HEK293 (cell line): ENCODE data around the gene EOGT.

Experiments used
- ZNF776 ChIP-seq: fragments of 450-650 bp; formaldehyde crosslinking; IDR thresholded peaks from 2 replicates; pipeline ENCODE4 v1.5.0; 2017; ENCODE audit warnings: missing biosample characterization, missing genetic modification characterization, borderline replicate concordance
- TF ChIP-seq, protein P1 (sequence below): fragments of 450-650 bp; formaldehyde crosslinking; IDR thresholded peaks from 2 replicates; pipeline ENCODE4 v1.5.1; 2016; ENCODE audit warnings: missing biosample characterization, missing genetic modification characterization

DNA sequence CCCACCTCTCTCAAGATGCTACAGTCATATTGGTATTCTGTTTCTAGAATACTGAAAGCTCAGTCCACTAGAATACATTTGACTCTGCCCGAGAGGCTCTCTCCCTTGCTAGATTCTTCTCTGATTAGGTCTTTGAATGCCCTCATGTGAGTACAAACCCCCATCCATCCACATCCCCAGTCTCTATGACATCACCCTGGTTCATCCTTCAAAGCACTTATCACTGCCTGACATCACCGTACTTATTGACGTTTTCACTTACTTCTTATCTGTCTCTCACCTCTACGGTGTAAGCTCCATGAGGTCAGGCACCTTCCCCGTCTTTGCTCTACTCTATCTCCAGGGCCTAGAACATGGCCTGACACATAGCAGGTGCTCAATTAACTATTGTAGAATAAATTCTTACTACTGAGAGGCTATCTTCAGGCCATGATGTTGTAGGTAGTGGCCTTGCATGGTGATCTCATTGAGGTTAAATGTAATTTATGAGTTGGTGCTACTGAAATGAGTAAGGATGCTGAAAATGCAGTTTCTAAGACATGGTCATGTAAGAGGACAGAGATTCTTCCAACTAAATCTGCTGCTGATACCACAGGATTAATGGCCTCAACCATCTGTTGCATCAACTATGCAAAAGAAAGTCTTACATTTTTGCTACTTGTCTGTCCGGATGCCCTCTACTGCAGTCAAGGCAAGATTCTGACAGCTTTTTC, 26.8 kb downstream of the EOGT start:
- no peak for TF ChIP-seq ZNF776 (tag by site-specific recombination)
- TF ChIP-seq, protein P1, sequence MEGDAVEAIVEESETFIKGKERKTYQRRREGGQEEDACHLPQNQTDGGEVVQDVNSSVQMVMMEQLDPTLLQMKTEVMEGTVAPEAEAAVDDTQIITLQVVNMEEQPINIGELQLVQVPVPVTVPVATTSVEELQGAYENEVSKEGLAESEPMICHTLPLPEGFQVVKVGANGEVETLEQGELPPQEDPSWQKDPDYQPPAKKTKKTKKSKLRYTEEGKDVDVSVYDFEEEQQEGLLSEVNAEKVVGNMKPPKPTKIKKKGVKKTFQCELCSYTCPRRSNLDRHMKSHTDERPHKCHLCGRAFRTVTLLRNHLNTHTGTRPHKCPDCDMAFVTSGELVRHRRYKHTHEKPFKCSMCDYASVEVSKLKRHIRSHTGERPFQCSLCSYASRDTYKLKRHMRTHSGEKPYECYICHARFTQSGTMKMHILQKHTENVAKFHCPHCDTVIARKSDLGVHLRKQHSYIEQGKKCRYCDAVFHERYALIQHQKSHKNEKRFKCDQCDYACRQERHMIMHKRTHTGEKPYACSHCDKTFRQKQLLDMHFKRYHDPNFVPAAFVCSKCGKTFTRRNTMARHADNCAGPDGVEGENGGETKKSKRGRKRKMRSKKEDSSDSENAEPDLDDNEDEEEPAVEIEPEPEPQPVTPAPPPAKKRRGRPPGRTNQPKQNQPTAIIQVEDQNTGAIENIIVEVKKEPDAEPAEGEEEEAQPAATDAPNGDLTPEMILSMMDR (tag by site-specific recombination) = no peak
